ENCODE data around the gene ROCK2. TPM values are rescaled to one million over a fixed set of nuclear protein-coding genes. Genes with fewer than 3 reads are reported as not detected.

The ROCK2 gene
- total RNA-seq, 1 experiment from 2014 or later: 64.4 TPM

GRCh38 chr2:11201969-11202368 is 142.5 kb downstream of the ROCK2 start:
- TF ChIP-seq CTCF (IDR thresholded peaks at IDR 0.05; ENCODE audit: insufficient read depth in 1 of 2, low read depth in 1 of 2, low read length in 1 of 2, severe bottlenecking in 1 of 2, unreplicated experiment in 1 of 2): no peak
- H3K36me3 ChIP-seq (ENCODE audit: control insufficient read depth, insufficient read depth, low read length): no peaks in the 10 kb centered on the region; the same call in none of the 2 replicates
- intact Hi-C loops (cut with micrococcal nuclease; ENCODE audit: unreplicated experiment): loop anchor here (5.0 kb wide), 1 partner anchor 70 kb away; a partner anchor contains a TSS
- H3K27me3 ChIP-seq (replicated peaks; ENCODE audit: control insufficient read depth, insufficient read depth, low read length): no peaks in the 10 kb centered on the region
- no TSS peak for BruUV-seq (replicated peaks)
- no peaks in the 10 kb centered on the region for H3K9me3 ChIP-seq
- H3K27me3 Mint-ChIP-seq (ENCODE audit: insufficient read depth, unreplicated experiment): no peaks in the 10 kb centered on the region
- no peak overlapping the region for H3K4me3 ChIP-seq (ENCODE audit: low read depth, low read length)
- ChIA-PET CTCF (no interaction called here), POLR2A (no interaction called here)
- no peaks in the 10 kb centered on the region for H3K4me1 Mint-ChIP-seq (ENCODE audit: low read depth, unreplicated experiment)
- no peaks in the 10 kb centered on the region for H3K4me1 ChIP-seq
- peaks cover 63% of the 10 kb centered on the region for H3K36me3 Mint-ChIP-seq (ENCODE audit: insufficient read depth, unreplicated experiment)
- H3K4me3 Mint-ChIP-seq (ENCODE audit: unreplicated experiment): no peak overlapping the region
- no peak for DNase-seq
- H3K27ac Mint-ChIP-seq (ENCODE audit: unreplicated experiment): no peak overlapping the region
- H3K9me3 Mint-ChIP-seq (ENCODE audit: unreplicated experiment): no peaks in the 10 kb centered on the region

- CTCF ChIA-PET: no interaction called here
- POLR2A ChIA-PET: no interaction called here
- no peak overlapping the region for H3K4me3 ChIP-seq (ENCODE audit: low read depth, low read length)
- H3K4me1 ChIP-seq: no peaks in the 10 kb centered on the region
- no TSS peak for BruUV-seq (replicated peaks)
- H3K9me3 ChIP-seq: no peaks in the 10 kb centered on the region
- no peaks in the 10 kb centered on the region for H3K27me3 Mint-ChIP-seq (ENCODE audit: insufficient read depth, unreplicated experiment)
- H3K36me3 Mint-ChIP-seq (ENCODE audit: insufficient read depth, unreplicated experiment): peaks cover 64% of the 10 kb centered on the region
- H3K4me1 Mint-ChIP-seq (ENCODE audit: low read depth, unreplicated experiment): no peaks in the 10 kb centered on the region
- no peak for TF ChIP-seq CTCF (IDR thresholded peaks at IDR 0.05; ENCODE audit: insufficient read depth in 1 of 2, low read depth in 1 of 2, low read length in 1 of 2, severe bottlenecking in 1 of 2, unreplicated experiment in 1 of 2)
- DNase-seq: no peak
- no peak overlapping the region for H3K27ac Mint-ChIP-seq (ENCODE audit: unreplicated experiment)
- H3K9me3 Mint-ChIP-seq (ENCODE audit: unreplicated experiment): no peaks in the 10 kb centered on the region
- no peaks in the 10 kb centered on the region for H3K27me3 ChIP-seq (replicated peaks; ENCODE audit: control insufficient read depth, insufficient read depth, low read length)
- intact Hi-C loops (cut with micrococcal nuclease; ENCODE audit: unreplicated experiment): loop anchor here (5.0 kb wide), 1 partner anchor 68 kb away; a partner anchor contains a TSS
- H3K4me3 Mint-ChIP-seq (ENCODE audit: unreplicated experiment): no peak overlapping the region
- H3K36me3 ChIP-seq (ENCODE audit: control insufficient read depth, insufficient read depth, low read length): no peaks in the 10 kb centered on the region; the same call in 1 of the 2 replicates
Observed at GRCh38 chr2:11200651-11201050, 143.8 kb downstream of the ROCK2 start.

GRCh38 chr2:11196246-11196645 is 148.2 kb downstream of the ROCK2 start:
- Mint-ChIP-seq H3K9me3 (ENCODE audit: unreplicated experiment) (no peaks in the 10 kb centered on the region), H3K27ac (ENCODE audit: unreplicated experiment) (no peak overlapping the region), H3K4me1 (ENCODE audit: low read depth, unreplicated experiment) (no peaks in the 10 kb centered on the region), H3K27me3 (ENCODE audit: insufficient read depth, unreplicated experiment) (no peaks in the 10 kb centered on the region), H3K4me3 (ENCODE audit: unreplicated experiment) (no peak overlapping the region), H3K36me3 (ENCODE audit: insufficient read depth, unreplicated experiment) (peaks cover 55% of the 10 kb centered on the region)
- no peak for DNase-seq
- Histone ChIP-seq H3K9me3 (no peaks in the 10 kb centered on the region), H3K36me3 (ENCODE audit: control insufficient read depth, insufficient read depth, low read length) (no peaks in the 10 kb centered on the region; the same call in 1 of the 2 replicates), H3K4me3 (ENCODE audit: low read depth, low read length) (no peak overlapping the region), H3K27me3 (replicated peaks; ENCODE audit: control insufficient read depth, insufficient read depth, low read length) (no peaks in the 10 kb centered on the region), H3K4me1 (no peaks in the 10 kb centered on the region)
- no peak for TF ChIP-seq CTCF (IDR thresholded peaks at IDR 0.05; ENCODE audit: insufficient read depth in 1 of 2, low read depth in 1 of 2, low read length in 1 of 2, severe bottlenecking in 1 of 2, unreplicated experiment in 1 of 2)
- POLR2A ChIA-PET: no interaction called here
- intact Hi-C loops (cut with micrococcal nuclease; ENCODE audit: unreplicated experiment): no loop called here
- CTCF ChIA-PET: no interaction called here
- BruUV-seq (replicated peaks): no TSS peak
